H9 (cell line): Measurements from ENCODE around the gene MALRD1. TPM values are rescaled to one million over a fixed set of nuclear protein-coding genes. Genes with fewer than 3 reads are reported as not detected.

Source experiments
- DNase-seq: peaks from one replicate; pipeline ENCODE4 v3.0.0-alpha.2; 2017
- H2AFZ ChIP-seq: one replicate; pipeline ENCODE4 v1.6.1; 2013; ENCODE audit warnings: mild to moderate bottlenecking, low read length, control low read depth, moderate library complexity
- H2AK5ac ChIP-seq: 2 replicates; pipeline ENCODE4 v1.6.1; 2013; ENCODE audit warnings: low read length, control low read depth, mixed read lengths; ENCODE audit not compliant: insufficient read length
- H2BK120ac ChIP-seq: one replicate; pipeline ENCODE4 v1.6.1; 2013; ENCODE audit warnings: low read depth, mild to moderate bottlenecking, low read length, control low read depth, inconsistent platforms; ENCODE audit not compliant: poor library complexity, severe bottlenecking
- H2BK12ac ChIP-seq: 2 replicates; pipeline ENCODE4 v1.6.1; 2013; ENCODE audit warnings: low read length, control low read depth, mixed read lengths, low read depth; ENCODE audit not compliant: insufficient read length
- H2BK15ac ChIP-seq: 2 replicates; pipeline ENCODE4 v1.6.1; 2013; ENCODE audit warnings: low read depth, low read length, control low read depth
- H2BK20ac ChIP-seq: one replicate; pipeline ENCODE4 v1.6.1; 2013; ENCODE audit warnings: low read depth, mild to moderate bottlenecking, low read length, control low read depth, inconsistent platforms; ENCODE audit not compliant: poor library complexity, severe bottlenecking
- H2BK5ac ChIP-seq: 2 replicates; pipeline ENCODE4 v1.6.1; 2013; ENCODE audit warnings: low read length, control low read depth, mixed read lengths; ENCODE audit not compliant: insufficient read length
- H3K14ac ChIP-seq: 2 replicates; pipeline ENCODE4 v1.6.1; 2013; ENCODE audit warnings: low read length, control low read depth; ENCODE audit not compliant: insufficient read depth
- H3K18ac ChIP-seq: 2 replicates; pipeline ENCODE4 v1.6.1; 2013; ENCODE audit warnings: low read depth, mild to moderate bottlenecking, mixed read lengths, low read length, control low read depth; ENCODE audit not compliant: insufficient read length
- H3K23ac ChIP-seq: 2 replicates; pipeline ENCODE4 v1.6.1; 2013; ENCODE audit warnings: low read length, control low read depth, mixed read lengths, low read depth; ENCODE audit not compliant: insufficient read length
- H3K23me2 ChIP-seq: 2 replicates; pipeline ENCODE4 v1.6.1; 2013; ENCODE audit warnings: low read depth, mild to moderate bottlenecking, mixed read lengths, low read length, control low read depth; ENCODE audit not compliant: insufficient read length, poor library complexity, severe bottlenecking
- H3K27ac ChIP-seq: 2 replicates; pipeline ENCODE4 v1.5.1; 2013; ENCODE audit warnings: low read length, control low read depth, mixed read lengths, low read depth; ENCODE audit not compliant: insufficient read length
- H3K27me3 ChIP-seq: 2 replicates; pipeline ENCODE4 v1.6.1; 2013; ENCODE audit warnings: low read length, control low read depth, inconsistent platforms; ENCODE audit not compliant: insufficient read depth
- H3K4ac ChIP-seq: 2 replicates; pipeline ENCODE4 v1.6.1; 2013; ENCODE audit warnings: low read depth, mild to moderate bottlenecking, control low read depth, inconsistent platforms, low read length, moderate library complexity
- H3K4me1 ChIP-seq: 2 replicates; pipeline ENCODE4 v1.6.1; 2013; ENCODE audit warnings: low read length, control low read depth, inconsistent platforms; ENCODE audit not compliant: insufficient read depth
- H3K4me2 ChIP-seq: 2 replicates; pipeline ENCODE4 v1.6.1; 2013; ENCODE audit warnings: low read length, control low read depth, mixed read lengths; ENCODE audit not compliant: insufficient read length, insufficient read depth
- H3K56ac ChIP-seq: 2 replicates; pipeline ENCODE4 v1.6.1; 2013; ENCODE audit warnings: low read depth, mild to moderate bottlenecking, mixed read lengths, low read length, control low read depth; ENCODE audit not compliant: insufficient read length
- H3K79me1 ChIP-seq: 2 replicates; pipeline ENCODE4 v1.6.1; 2013; ENCODE audit warnings: low read depth, mild to moderate bottlenecking, moderate library complexity, low read length, control low read depth, inconsistent platforms; ENCODE audit not compliant: insufficient read depth, poor library complexity, severe bottlenecking
- H3K79me2 ChIP-seq: 2 replicates; pipeline ENCODE4 v1.6.1; 2013; ENCODE audit warnings: low read length, control low read depth, inconsistent platforms; ENCODE audit not compliant: insufficient read depth
- H3K9ac ChIP-seq: 2 replicates; pipeline ENCODE4 v1.6.1; 2013; ENCODE audit warnings: low read length, control low read depth, mixed read lengths; ENCODE audit not compliant: insufficient read length; ENCODE audit errors: extremely low read depth
- H3K9me3 ChIP-seq: one replicate; pipeline ENCODE4 v1.6.1; 2013; ENCODE audit warnings: low read depth, low read length, inconsistent platforms; ENCODE audit not compliant: control insufficient read depth
- H3T11ph ChIP-seq: one replicate; pipeline ENCODE4 v1.6.1; 2013; ENCODE audit warnings: mild to moderate bottlenecking, low read length, control low read depth, inconsistent platforms
- H4K20me1 ChIP-seq: one replicate; pipeline ENCODE4 v1.6.1; 2013; ENCODE audit not compliant: control insufficient read depth, insufficient read length, insufficient read depth
- H4K5ac ChIP-seq: 2 replicates; pipeline ENCODE4 v1.6.1; 2013; ENCODE audit warnings: low read depth, mild to moderate bottlenecking, mixed read lengths, low read length, control low read depth; ENCODE audit not compliant: insufficient read length
- H4K8ac ChIP-seq: replicated peaks from 2 replicates; pipeline ENCODE4 v1.6.1; 2013; ENCODE audit warnings: low read length, control low read depth, mixed read lengths, low read depth; ENCODE audit not compliant: insufficient read length
- H4K91ac ChIP-seq: 2 replicates; pipeline ENCODE4 v1.6.1; 2013; ENCODE audit warnings: low read depth, mild to moderate bottlenecking, moderate library complexity, mixed read lengths, low read length, control low read depth; ENCODE audit not compliant: insufficient read length
- H3K27ac Mint-ChIP-seq, 3 experiments: 2 replicates in 2 of 3; 3 replicates in 1 of 3; pipeline ENCODE4 v1.8.0; 2020 to 2021; ENCODE audit warnings: mixed read lengths in 3 of 3, mild to moderate bottlenecking in 1 of 3, moderate library complexity in 1 of 3
- H3K27me3 Mint-ChIP-seq: 2 replicates; pipeline ENCODE4 v1.8.0; 2021; ENCODE audit warnings: low read depth, mild to moderate bottlenecking, moderate library complexity, mixed read lengths
- H3K36me3 Mint-ChIP-seq, 3 experiments: 2 replicates in 2 of 3; 3 replicates in 1 of 3; pipeline ENCODE4 v1.8.0; 2020 to 2021; ENCODE audit warnings: low read depth in 3 of 3, mixed read lengths in 3 of 3; ENCODE audit not compliant: insufficient read depth in 1 of 3
- H3K4me1 Mint-ChIP-seq, 2 experiments: 2 replicates each; pipeline ENCODE4 v1.8.0; 2020; ENCODE audit warnings: mixed read lengths in 2 of 2
- H3K4me3 Mint-ChIP-seq, 2 experiments: 2 replicates in 1 of 2; 3 replicates in 1 of 2; pipeline ENCODE4 v1.8.0; 2020 to 2021; ENCODE audit warnings: mild to moderate bottlenecking in 2 of 2, mixed read lengths in 2 of 2, moderate library complexity in 1 of 2
- H3K9me3 Mint-ChIP-seq, 2 experiments: 2 replicates in 1 of 2; 3 replicates in 1 of 2; pipeline ENCODE4 v1.8.0; 2020; ENCODE audit warnings: mild to moderate bottlenecking in 2 of 2, mixed read lengths in 2 of 2, moderate library complexity in 1 of 2
- WGBS: extraction: QIAGEN DNeasy Blood & Tissue Kit; methylation state at CpG from one replicate; pipeline ENCODE4 v1.1.7; 2013; ENCODE audit warnings: missing lambda C conversion rate, low lambda C conversion rate, mixed read lengths; ENCODE audit not compliant: insufficient read length; ENCODE audit errors: extremely low coverage; 5-methylcytosine and 5-hydroxymethylcytosine counted together
- total RNA-seq: library from RNA; stranded (reverse); gene quantifications from 2 replicates; pipeline ENCODE4 v1.2.1, GENCODE V29; 2021
- TF ChIP-seq, protein P1 (sequence below): fragments of 200-600 bp; sonication (generic); conservative IDR thresholded peaks from 3 replicates; pipeline ENCODE4 v1.8.0; 2021; ENCODE audit warnings: antibody characterized with exemption, mild to moderate bottlenecking

MALRD1 gene
- total RNA-seq, 1 experiment from 2014 or later: 0.20 TPM

DNA sequence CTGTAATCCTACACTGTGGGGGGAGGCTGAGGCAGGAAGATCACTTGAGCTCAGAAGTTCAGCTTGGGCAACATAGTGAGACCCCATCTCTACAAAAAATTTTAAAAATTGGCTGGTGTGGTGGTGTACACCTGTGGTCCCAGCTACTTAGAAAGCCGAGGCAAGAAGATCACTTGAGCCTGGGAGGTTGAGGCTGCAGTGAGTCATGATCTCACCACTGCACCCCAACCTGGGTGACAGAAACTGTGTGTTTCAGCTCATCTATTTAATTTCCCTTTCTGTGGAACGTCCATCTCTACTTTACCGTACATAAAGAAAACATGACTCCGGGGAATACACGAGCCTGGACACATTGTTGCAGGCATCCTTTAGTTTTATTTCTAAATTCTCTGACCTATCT is 413.0 kb downstream of the MALRD1 start:
- Histone ChIP-seq H4K20me1 (no peaks in the 10 kb centered on the region), H4K91ac (no peak overlapping the region), H3K9ac (no peak overlapping the region), H3K79me1 (no peaks in the 10 kb centered on the region), H3K14ac (no peak overlapping the region), H3T11ph (no peak overlapping the region), H3K56ac (no peak overlapping the region), H2AK5ac (no peak overlapping the region), H3K27ac (no peak overlapping the region), H2BK20ac (no peak overlapping the region), H2BK5ac (no peak overlapping the region), H3K4ac (no peak overlapping the region), H3K27me3 (no peaks in the 10 kb centered on the region), H3K79me2 (no peaks in the 10 kb centered on the region), H3K23ac (no peak overlapping the region), H3K4me1 (no peaks in the 10 kb centered on the region), H2BK15ac (no peak overlapping the region), H2AFZ (no peak overlapping the region), H3K4me2 (no peak overlapping the region), H3K9me3 (no peaks in the 10 kb centered on the region), H3K18ac (no peak overlapping the region), H3K23me2 (no peaks in the 10 kb centered on the region), H4K5ac (no peak overlapping the region), H2BK12ac (no peak overlapping the region), H4K8ac (no peak overlapping the region), H2BK120ac (no peak overlapping the region)
- no peaks in the 10 kb centered on the region for H3K36me3 Mint-ChIP-seq
- TF ChIP-seq, protein P1, sequence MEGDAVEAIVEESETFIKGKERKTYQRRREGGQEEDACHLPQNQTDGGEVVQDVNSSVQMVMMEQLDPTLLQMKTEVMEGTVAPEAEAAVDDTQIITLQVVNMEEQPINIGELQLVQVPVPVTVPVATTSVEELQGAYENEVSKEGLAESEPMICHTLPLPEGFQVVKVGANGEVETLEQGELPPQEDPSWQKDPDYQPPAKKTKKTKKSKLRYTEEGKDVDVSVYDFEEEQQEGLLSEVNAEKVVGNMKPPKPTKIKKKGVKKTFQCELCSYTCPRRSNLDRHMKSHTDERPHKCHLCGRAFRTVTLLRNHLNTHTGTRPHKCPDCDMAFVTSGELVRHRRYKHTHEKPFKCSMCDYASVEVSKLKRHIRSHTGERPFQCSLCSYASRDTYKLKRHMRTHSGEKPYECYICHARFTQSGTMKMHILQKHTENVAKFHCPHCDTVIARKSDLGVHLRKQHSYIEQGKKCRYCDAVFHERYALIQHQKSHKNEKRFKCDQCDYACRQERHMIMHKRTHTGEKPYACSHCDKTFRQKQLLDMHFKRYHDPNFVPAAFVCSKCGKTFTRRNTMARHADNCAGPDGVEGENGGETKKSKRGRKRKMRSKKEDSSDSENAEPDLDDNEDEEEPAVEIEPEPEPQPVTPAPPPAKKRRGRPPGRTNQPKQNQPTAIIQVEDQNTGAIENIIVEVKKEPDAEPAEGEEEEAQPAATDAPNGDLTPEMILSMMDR: no peak
- no peaks in the 10 kb centered on the region for H3K9me3 Mint-ChIP-seq
- DNase-seq: no peak
- WGBS: no CpG with 5 or more reads among the region's 5 CpGs
- peaks cover 4 to 5% of the 10 kb centered on the region in 2 experiments; a peak in 1 of 4 replicates for H3K4me1 Mint-ChIP-seq
- H3K27ac Mint-ChIP-seq: no peak overlapping the region
- no peak overlapping the region for H3K4me3 Mint-ChIP-seq
- H3K27me3 Mint-ChIP-seq: no peaks in the 10 kb centered on the region
